ENCODE measurements around the gene RGL3.

DNA sequence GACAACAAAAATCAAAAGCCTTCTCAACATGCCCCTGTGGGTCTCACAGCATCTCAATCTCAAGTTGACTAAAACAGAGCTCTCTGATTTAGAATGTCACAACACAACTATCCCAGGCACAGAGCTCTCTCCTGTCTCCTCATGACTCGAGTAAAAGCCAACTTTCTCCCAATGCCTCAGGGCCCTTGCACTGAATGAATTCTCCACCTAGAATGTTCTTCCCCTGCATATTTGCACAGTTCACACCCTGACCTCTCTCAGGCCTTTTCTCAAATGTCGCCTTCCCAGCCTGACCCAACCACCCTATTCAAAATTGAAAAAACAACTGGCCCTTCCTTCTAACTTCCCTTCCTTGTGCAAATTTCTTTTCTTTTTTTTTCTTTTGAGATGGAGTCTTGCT is 48.4 kb downstream of the RGL3 start:
- no peak for TF ChIP-seq EZH2 (IDR thresholded peaks at IDR 0.05; ENCODE audit: insufficient read depth, poor library complexity, severe bottlenecking)
- TF ChIP-seq EZH2phosphoT487 (IDR thresholded peaks at IDR 0.05; ENCODE audit: insufficient read depth, low read depth) = no peak
